Duodenal mucosa (tissue), 2 donors: ENCODE measurements around the gene MBNL2.

Source experiments
- H3K27ac ChIP-seq: one replicate; pipeline ENCODE4 v1.7.0; 2013; ENCODE audit warnings: low read depth, low read length
- H3K27me3 ChIP-seq, 2 donors: one replicate each; pipeline ENCODE4 v1.7.0; 2013; ENCODE audit warnings: low read length in 2 of 2, control low read depth in 1 of 2; ENCODE audit not compliant: insufficient read depth in 2 of 2, control insufficient read depth in 1 of 2
- H3K36me3 ChIP-seq, 2 donors: one replicate each; pipeline ENCODE4 v1.7.0; 2013; ENCODE audit warnings: low read length in 2 of 2, control low read depth in 1 of 2; ENCODE audit not compliant: insufficient read depth in 2 of 2, control insufficient read depth in 1 of 2
- H3K4me1 ChIP-seq, 2 donors: one replicate each; pipeline ENCODE4 v1.7.0; 2013; ENCODE audit warnings: low read length in 2 of 2, control low read depth in 1 of 2; ENCODE audit not compliant: insufficient read depth in 2 of 2, control insufficient read depth in 1 of 2
- H3K4me3 ChIP-seq, 2 donors: one replicate each; pipeline ENCODE4 v1.7.0; 2013; ENCODE audit warnings: low read length in 2 of 2, low read depth in 1 of 2
- H3K9ac ChIP-seq, 2 donors: one replicate each; pipeline ENCODE4 v1.7.0; 2013; ENCODE audit warnings: low read length in 2 of 2, low read depth in 1 of 2
- H3K9me3 ChIP-seq, 2 donors: one replicate each; pipeline ENCODE4 v1.7.0; 2013; ENCODE audit warnings: low read length in 2 of 2, control low read depth in 1 of 2; ENCODE audit not compliant: control insufficient read depth in 1 of 2

The MBNL2 gene

DNA sequence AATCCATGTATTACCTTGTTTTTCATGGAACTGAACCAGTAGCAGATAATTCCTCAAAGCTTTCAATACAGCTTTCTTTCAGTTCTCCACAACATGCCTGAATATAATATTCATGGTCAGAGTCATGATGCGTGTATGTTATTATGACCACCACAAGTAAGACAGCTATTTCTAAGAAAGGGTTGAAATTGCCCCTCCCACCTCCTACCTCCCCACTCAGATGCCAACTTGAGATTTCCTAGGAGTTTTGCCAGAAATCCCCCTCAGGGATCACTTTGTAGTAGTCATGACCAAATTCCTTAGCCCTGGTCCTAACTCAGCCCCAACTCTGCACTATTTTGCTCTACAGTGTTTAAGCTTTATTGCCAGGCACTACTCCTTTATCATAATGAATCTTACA, 141.9 kb downstream of the MBNL2 start:
- no peak overlapping the region for H3K27ac ChIP-seq
- H3K4me3 ChIP-seq = no peak overlapping the region
- H3K9ac ChIP-seq = no peak overlapping the region
- no peaks in the 10 kb centered on the region for H3K9me3 ChIP-seq
- H3K27me3 ChIP-seq = no peaks in the 10 kb centered on the region
- H3K4me1 ChIP-seq = peaks cover 7 to 8% of the 10 kb centered on the region in 2 donors
- H3K36me3 ChIP-seq = peaks cover 8 to 18% of the 10 kb centered on the region in 2 donors

DNA sequence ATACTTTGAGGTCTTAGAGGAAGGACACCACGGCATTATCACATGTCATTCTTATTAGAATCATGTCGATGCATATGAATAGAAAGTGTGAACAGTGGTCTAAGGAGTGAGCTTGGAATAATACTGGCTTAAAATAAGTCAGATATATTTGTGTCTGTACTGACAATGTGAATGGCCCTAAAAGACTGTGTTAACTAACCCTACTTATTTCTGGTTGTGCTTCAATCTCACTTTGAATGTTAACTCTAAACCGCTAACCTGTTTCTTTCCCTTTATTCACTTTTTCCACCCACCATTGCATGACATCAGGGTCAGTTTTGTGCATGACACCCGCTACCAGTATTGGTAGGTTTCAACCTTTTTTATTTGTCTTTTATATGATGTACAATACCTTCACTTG, 142.7 kb downstream of the MBNL2 start:
- no peaks in the 10 kb centered on the region for H3K9me3 ChIP-seq
- no peak overlapping the region for H3K9ac ChIP-seq
- H3K4me3 ChIP-seq = no peak overlapping the region
- peaks cover 8 to 18% of the 10 kb centered on the region in 2 donors for H3K36me3 ChIP-seq
- no peaks in the 10 kb centered on the region for H3K27me3 ChIP-seq
- H3K4me1 ChIP-seq = peaks cover 8 to 10% of the 10 kb centered on the region in 2 donors
- H3K27ac ChIP-seq = no peak overlapping the region

DNA sequence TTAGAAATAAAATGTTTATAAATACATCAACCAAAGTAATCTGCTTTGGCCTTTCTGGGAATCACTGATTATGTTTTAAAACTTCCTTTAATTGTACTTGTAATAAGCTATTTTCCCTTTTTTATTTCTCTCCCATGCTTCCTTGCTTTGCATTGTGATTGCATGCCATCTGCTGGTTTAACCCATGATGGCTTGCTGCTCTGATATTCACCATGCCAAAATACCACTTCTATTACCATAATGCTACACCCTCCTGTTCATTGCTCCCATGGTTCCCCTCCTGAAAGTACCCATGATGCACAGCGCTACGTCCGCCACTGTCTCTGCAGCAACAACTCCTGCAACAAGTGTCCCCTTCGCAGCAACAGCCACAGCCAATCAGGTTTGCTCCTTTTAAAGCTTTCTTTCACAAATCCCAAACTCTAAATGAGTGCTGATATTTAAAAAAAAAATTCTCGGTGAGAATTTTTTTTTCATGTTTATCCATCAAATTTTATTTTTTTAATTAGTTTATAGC, 144.1 kb downstream of the MBNL2 start:
- H3K27ac ChIP-seq = no peak overlapping the region
- H3K27me3 ChIP-seq = no peaks in the 10 kb centered on the region
- H3K4me3 ChIP-seq = no peak overlapping the region
- H3K9ac ChIP-seq = no peak overlapping the region
- peaks cover 8 to 10% of the 10 kb centered on the region in 2 donors for H3K4me1 ChIP-seq
- no peaks in the 10 kb centered on the region for H3K9me3 ChIP-seq
- peaks cover 0 to 14% of the 10 kb centered on the region in 2 donors for H3K36me3 ChIP-seq

DNA sequence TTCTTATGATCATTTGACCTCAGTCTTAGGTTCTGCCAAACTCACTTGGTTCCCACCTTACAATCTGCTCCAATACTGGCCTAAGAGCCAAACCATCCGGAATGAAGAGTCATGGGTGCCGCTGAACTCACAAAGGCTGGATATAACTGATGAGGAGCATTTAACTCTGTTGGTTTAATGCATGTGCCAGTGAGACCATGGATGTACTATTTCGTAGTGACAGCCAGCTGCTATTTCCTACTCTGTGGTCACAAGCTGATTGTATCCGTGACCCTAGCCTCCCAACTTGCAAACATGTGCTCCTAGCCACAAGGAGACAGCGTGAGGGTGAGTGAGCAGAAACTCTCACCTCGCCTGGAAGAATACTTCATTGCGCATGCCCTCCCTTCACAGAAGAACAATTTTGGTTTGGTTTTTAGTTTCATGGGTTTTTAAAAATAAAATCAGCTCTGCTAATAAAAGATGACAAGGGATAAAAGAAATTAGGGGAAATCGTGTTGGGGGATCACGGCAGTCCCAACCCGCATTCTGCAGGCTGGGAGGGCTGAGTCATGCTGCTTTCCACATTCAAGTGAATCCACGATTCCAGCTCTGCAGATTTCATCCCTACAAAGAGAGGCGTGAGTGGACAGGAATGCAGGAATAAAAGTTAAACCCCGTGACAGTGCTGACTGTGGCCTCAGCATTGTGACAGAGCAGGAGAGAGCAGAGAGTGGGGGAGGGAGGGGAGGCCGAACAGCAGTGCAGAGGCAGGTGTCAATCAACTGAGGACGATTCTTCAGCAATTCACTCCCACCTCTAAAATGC, 145.1 kb downstream of the MBNL2 start:
- Histone ChIP-seq H3K9ac (no peak overlapping the region), H3K9me3 (no peaks in the 10 kb centered on the region), H3K27me3 (no peaks in the 10 kb centered on the region), H3K36me3 (peaks cover 0 to 23% of the 10 kb centered on the region in 2 donors), H3K4me3 (no peak overlapping the region), H3K4me1 (peaks cover 8 to 10% of the 10 kb centered on the region in 2 donors), H3K27ac (no peak overlapping the region)

DNA sequence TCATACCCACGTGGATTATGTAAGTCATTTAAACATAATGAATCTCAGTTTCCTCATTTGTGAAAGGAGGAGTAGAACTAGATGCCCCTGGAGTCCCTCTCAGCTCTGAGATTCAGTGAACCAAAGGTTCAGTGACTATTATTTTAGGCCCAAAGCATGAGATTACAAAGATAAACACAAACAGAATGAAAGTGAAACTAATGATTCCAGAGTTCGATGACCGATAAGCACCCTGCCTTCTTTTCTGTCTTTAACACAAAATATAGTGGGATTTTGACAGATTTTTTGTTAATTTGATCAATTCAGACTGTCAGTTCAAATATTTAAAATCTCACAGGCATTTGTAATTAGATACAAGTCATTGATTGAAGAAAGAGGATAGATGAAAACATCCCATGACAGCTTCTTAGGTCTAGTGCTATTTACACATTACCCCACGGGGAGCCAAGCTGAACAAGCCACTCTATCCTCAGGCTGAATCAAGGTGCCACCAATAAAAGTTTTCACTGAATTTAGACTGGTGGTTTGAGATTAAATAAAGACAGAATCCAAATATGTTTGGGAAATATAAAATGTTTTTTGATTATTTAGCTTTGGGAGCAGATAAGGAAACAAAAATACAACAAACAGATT, 147.2 kb downstream of the MBNL2 start:
- peak overlapping the region; percentile 38 to 58 for H3K4me3 ChIP-seq
- no peaks in the 10 kb centered on the region for H3K9me3 ChIP-seq
- H3K27ac ChIP-seq = no peak overlapping the region
- no peaks in the 10 kb centered on the region for H3K27me3 ChIP-seq
- H3K4me1 ChIP-seq = peaks cover 8 to 10% of the 10 kb centered on the region in 2 donors
- peaks cover 0 to 28% of the 10 kb centered on the region in 2 donors for H3K36me3 ChIP-seq
- H3K9ac ChIP-seq = peak overlapping the region; percentile 1 to 46

DNA sequence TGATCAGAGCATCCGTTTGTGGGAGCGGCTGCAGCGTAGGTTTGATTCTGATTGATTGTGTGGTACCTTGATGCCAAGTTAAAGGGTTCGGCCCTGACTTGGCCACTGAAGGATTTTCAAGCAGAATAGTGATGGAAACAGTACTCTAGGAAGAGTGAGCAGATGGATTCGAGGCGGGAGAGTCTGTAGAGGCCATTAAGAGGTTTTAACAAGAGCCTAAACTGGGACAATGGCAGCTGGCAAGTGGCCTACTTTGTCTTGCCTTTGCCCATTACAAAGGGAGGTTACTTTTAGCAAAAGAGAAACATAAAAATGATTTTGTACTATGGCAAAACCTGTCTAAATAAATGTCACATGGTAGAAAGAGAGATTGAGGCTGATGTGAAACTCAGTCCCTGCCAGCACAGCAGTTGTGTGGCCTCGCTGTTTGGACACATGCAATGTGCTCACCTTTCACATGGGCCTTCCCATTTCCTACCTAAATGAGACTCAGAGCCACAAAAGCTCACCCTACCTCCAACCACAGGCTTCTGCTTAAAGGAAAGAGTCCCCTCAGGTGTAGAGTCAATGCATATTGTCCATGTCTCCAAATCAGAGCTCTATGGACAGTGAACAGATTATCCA, 149.5 kb downstream of the MBNL2 start:
- no peak overlapping the region for H3K9ac ChIP-seq
- no peaks in the 10 kb centered on the region for H3K9me3 ChIP-seq
- H3K27ac ChIP-seq = no peak overlapping the region
- peaks cover 8 to 10% of the 10 kb centered on the region in 2 donors for H3K4me1 ChIP-seq
- no peak overlapping the region for H3K4me3 ChIP-seq
- peaks cover 6 to 46% of the 10 kb centered on the region in 2 donors for H3K36me3 ChIP-seq
- no peaks in the 10 kb centered on the region for H3K27me3 ChIP-seq

DNA sequence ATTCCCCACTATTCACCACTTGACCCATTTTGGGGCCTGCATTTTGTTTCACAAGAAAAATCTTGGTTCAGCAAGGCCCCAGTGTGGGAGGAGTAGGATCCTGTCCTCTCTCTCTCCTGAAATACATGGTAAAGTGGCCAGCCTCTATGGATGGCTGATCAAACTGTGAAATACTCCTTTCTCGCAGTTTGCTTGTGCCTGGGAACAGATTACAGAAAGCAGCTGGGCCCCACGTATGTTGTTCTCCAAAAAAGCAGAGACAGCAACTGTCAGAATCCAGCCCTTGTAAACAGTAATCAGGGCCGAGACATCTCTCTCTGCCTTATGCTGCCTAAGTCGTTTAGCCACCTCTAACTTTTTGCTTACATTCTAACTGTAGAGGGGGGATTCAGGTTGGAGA, 150.8 kb downstream of the MBNL2 start:
- H3K27me3 ChIP-seq = no peaks in the 10 kb centered on the region
- no peaks in the 10 kb centered on the region for H3K9me3 ChIP-seq
- H3K27ac ChIP-seq = no peak overlapping the region
- H3K4me1 ChIP-seq = peaks cover 0 to 10% of the 10 kb centered on the region in 2 donors
- no peak overlapping the region for H3K4me3 ChIP-seq
- no peak overlapping the region for H3K9ac ChIP-seq
- peaks cover 6 to 46% of the 10 kb centered on the region in 2 donors for H3K36me3 ChIP-seq

DNA sequence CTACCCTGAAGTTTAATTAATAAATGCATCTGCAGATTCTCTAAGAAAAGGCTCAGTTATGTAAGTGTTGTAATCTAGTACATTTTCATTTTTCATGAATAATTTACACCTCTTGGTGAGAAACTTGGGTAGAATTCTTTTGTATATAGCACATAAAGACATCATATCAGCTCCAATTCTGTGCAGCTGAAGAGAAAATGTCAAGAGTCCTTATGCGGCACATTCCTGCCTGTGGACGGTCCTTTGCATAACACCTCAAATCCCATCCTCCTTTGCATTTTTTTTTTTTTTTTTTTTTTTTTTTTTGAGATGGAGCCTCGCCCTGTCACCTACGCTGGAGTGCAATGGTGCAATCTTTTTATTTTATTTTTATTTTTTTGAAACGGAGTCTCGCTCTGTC, 151.7 kb downstream of the MBNL2 start:
- H3K9me3 ChIP-seq = no peaks in the 10 kb centered on the region
- no peak overlapping the region for H3K27ac ChIP-seq
- H3K9ac ChIP-seq = no peak overlapping the region
- peaks cover 0 to 5% of the 10 kb centered on the region in 2 donors for H3K4me1 ChIP-seq
- H3K27me3 ChIP-seq = no peaks in the 10 kb centered on the region
- H3K36me3 ChIP-seq = peaks cover 6 to 46% of the 10 kb centered on the region in 2 donors
- no peak overlapping the region for H3K4me3 ChIP-seq

DNA sequence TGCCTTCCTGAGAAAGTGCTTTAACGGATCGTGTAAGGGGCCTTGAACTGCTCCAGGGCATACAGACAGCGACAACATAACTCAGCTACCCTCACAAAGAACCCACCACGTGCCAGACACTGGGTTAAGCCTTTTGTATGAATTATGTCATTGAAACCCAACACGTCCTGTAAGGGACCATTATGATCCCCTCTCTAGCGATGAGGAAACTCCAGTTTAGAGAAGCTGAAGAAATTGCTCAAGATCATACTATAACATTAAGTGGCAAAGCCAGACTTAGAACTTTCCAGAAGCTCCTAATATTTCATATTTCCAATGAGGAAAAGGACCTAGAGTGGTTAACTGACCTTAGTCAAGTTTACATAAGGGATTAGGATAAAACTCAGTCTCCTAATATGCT, 154.8 kb downstream of the MBNL2 start:
- peaks cover 6 to 37% of the 10 kb centered on the region in 2 donors for H3K36me3 ChIP-seq
- H3K9me3 ChIP-seq = no peaks in the 10 kb centered on the region
- no peaks in the 10 kb centered on the region for H3K4me1 ChIP-seq
- no peak overlapping the region for H3K9ac ChIP-seq
- H3K27me3 ChIP-seq = no peaks in the 10 kb centered on the region
- no peak overlapping the region for H3K27ac ChIP-seq
- H3K4me3 ChIP-seq = no peak overlapping the region

DNA sequence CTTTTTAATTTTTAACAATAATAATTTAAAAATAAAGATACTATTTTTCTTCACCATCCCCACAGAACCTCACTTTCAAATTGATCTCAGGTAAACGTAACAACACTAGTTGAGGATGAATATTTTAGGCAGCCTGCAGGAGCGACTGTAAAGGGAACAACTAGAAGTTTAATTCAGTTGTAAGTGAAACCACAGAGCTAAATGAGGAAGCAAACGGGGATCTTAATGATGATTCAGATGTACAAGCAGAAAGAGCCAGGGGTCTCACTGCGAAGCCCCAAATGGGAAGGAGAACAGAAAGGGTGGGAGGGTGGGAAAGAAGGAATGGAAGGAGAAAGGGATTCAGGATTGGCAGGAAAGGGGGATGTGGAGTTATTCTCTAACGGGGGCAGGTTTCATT, 157.3 kb downstream of the MBNL2 start:
- peaks cover 9 to 35% of the 10 kb centered on the region in 2 donors for H3K36me3 ChIP-seq

More for the DNA sequence above, 157.3 kb downstream of the MBNL2 start:
- Histone ChIP-seq H3K4me3 (no peak overlapping the region), H3K4me1 (no peaks in the 10 kb centered on the region), H3K9me3 (no peaks in the 10 kb centered on the region), H3K27ac (no peak overlapping the region), H3K27me3 (no peaks in the 10 kb centered on the region), H3K9ac (no peak overlapping the region)
